G401 (cell line): ENCODE measurements around the gene CCR6. TPM values are rescaled to one million over a fixed set of nuclear protein-coding genes. Genes with fewer than 3 reads are reported as not detected.
"Not testable (repeated sequence)": the region's sequence is repeated elsewhere in the genome, so short reads cannot be mapped to it uniquely, and the experiment has no call there.

Source experiments
- DNase-seq: peaks from one replicate; pipeline ENCODE4 v3.0.0-alpha.2; 2015; ENCODE audit warnings: low spot score
- in situ Hi-C: cut with HindIII; loops from 2 replicates; pipeline ENCODE4 v1.10.0; 2016; ENCODE audit warnings: low sequenced_read_pairs, mixed read lengths
- total RNA-seq: library from RNA; depleted of rRNA; stranded (reverse); fragments of >200 nt; shearing (Covaris generic); gene quantifications from 2 replicates; pipeline ENCODE4 v1.2.3, GENCODE V29; 2014

Gene CCR6
- total RNA-seq, 1 experiment from 2014 or later: not detected

DNA sequence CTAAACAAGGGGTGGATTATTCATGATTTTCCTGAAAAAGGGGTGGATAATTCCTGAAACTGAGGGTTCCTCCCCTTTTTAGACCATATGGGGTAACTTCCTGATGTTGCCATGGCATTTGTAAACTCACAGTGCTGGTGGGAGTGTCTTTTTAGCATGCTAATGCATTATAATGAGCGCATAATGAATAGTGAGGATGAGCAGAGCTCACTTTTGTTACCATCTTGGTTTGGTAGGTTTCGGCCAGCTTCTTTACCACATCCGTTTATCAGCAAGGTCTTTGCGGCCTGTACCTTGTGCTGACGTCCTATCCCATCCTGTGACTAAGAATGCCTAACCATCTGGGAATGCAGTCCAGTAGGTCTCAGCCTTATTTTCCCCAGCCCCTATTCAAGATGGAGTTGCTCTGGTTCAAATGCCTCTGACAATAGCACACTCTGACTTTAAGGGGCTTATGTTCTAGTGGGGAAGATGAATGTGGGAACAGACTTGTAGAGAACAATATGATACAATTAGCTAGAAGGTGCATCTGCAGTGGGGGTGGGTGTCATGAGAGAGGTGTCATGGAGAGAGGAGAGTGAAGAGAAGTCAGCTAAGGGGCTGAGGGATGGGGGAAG lies 39.1 kb downstream of the CCR6 start:
- in situ Hi-C loops: no loop called here
- DNase-seq: no peak

GRCh38 chr6:167162591-167162990 lies 39.7 kb downstream of the CCR6 start:
- in situ Hi-C loops: no loop called here
- DNase-seq: no peak

DNA sequence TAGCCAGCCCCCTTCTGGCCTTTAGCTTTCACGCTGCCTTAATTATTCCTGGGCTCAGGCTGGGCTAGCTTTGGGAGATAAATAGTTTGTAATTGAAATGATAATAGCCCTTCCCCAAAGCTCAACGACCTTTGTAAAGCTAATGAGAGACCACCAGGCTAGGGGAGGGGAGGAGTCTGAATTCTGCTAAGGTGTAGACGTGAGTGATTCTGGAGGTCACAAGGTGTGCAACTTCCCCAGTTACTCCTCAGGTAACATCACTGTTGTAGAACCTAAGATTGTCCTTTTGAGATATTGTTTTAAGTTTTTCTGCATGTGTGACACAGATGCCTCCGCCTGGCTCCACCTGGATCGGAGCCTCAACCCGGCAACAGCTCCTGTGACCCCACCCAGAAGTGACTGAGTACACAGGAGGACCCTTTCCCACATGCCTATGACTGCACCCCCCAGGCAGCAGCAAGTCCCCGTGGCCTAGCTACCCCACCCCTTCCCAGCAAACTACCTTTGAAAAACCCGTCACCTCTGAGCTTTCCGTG lies 40.6 kb downstream of the CCR6 start:
- in situ Hi-C loops: no loop called here
- DNase-seq: no peak

DNA sequence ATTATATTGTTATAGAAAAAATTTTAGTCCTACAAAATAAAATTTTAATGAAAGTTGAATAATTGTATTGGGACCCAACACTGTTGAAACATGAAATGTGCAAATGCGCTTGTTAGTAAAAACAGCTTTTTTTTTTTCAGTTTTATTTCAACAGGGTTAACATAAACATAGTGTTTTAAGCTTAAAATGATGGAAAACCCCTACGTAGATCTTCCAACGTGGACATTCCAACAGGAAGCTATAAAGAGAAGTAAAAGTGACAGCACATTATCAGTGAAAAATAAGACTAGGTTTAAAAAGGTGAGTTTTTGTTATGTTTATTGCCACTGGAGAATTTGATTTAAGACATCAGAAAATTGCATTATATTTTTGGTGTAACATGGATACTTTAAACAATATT lies 41.4 kb downstream of the CCR6 start:
- no peak for DNase-seq
- in situ Hi-C loops: no loop called here

- no peak for DNase-seq
- in situ Hi-C loops: no loop called here
Observed at GRCh38 chr6:167165858-167166471, 43.1 kb downstream of the CCR6 start.

DNA sequence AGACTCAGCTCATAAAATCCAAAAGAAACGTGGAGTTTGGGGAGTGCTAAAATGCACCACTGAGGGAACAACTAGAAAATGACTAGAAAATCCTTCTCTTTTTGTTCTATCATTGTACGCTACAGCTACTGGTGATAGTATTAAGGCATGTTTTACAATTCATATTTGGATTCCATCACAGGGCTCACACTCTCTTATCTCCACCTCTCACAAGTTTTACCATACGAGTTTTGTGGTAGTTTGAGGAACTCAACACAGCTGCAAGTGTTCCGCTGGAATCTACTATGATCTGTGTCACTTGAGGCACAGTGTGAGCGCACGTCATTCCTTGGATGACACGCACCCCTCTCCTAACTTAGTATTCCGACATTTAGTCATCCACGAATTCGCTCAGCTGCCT lies 44.8 kb downstream of the CCR6 start:
- in situ Hi-C loops, DNase-seq: not testable (repeated sequence)

DNA sequence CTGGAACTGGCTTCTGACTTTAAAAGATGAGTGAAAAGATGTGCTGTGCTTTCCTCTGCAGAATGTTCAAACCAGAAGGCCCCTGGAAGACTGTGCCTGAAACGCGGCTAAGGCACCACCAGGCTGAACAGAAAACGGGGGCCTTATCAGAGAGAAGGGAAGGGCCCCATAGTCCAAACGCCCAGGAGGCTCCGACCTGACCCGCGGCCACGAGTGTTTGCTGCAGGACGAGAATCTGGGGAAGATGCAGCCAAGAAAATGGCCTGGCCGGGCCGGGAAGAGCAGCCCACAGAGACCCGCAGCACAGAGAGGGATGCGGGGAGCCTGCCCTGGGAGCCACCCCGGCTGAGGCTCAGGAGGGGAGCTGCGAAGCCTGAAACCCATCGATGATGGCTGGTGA lies 45.4 kb downstream of the CCR6 start:
- DNase-seq, in situ Hi-C loops: not testable (repeated sequence)

DNA sequence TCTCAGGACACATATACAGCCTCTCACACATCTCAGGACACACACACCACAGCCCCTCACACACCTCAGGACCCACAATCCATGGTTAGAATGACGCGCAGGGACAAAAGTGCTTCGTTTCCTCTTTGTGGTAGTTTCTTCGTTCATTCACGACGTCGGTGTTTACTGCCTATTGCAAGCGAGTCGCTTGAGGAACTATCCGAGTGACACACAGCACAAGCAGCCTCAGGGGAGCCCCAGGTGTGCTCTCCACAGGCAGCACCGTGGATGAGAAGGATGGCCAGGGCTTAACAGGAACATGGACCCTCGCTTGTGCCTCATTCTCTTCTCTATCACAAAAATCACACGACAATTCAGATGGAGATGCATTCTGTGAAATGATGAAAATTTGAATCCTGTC lies 47.0 kb downstream of the CCR6 start:
- in situ Hi-C loops, DNase-seq: not testable (repeated sequence)

DNA sequence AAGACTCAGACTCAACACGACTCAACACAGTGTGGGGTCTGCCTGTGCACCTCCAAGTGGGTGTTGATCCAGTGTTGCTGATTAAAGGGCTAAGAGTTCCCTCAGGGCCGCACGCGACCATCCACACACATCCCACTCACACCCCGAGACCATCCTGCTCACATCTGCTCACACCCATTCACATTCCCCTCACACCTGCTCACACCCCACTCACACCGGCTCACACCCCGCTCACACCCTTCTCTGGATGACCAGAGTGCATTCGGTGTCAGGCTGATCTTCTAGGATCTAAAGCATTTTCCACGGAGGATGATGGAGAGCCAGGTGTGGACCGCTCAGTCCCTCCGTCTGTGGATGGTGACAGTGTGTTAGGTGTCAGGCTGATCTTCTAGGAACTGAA lies 48.4 kb downstream of the CCR6 start:
- DNase-seq, in situ Hi-C loops: not testable (repeated sequence)

DNA sequence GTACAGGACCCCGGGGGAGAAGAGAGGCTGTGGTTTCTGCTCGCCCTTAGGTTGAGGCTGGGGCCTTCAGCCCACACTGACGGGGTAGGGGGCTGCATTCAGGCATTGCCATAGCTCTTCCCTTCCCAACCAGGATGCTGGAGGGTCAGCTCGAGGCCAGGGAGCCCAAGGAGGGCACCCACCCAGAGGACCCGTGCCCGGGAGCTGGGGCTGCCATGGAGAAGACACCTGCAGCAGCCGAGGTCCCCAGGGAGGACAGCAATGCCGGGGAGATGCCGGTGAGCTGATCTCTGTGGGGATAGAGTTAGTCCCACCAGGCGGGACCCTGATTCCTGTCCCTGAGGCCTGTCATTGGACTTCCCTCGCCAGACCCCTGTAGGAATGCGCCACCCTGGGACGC lies 49.1 kb downstream of the CCR6 start:
- in situ Hi-C loops, DNase-seq: not testable (repeated sequence)

DNA sequence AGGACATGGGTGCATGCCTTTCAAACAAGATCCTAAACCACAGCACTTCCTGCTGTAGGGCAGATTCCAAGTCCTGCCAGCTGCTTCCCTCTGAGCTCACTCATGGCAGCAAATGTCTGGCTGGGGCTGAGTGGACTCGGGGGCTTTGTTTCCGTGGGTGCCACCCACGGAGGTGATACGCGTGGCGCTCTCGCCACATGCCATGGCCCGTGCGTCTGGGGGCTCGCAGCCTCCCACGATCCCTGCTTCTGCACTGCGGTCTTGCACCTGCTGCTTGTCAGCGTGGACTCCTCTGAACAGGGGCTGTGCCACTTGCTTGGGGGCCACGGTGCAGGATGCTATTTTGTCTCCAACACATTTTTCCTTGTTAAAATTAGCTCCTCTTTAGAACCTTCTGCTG lies 54.4 kb downstream of the CCR6 start:
- DNase-seq, in situ Hi-C loops: not testable (repeated sequence)

GRCh38 chr6:167178896-167179655 lies 56.2 kb downstream of the CCR6 start:
- DNase-seq, in situ Hi-C loops: not testable (repeated sequence)

DNA sequence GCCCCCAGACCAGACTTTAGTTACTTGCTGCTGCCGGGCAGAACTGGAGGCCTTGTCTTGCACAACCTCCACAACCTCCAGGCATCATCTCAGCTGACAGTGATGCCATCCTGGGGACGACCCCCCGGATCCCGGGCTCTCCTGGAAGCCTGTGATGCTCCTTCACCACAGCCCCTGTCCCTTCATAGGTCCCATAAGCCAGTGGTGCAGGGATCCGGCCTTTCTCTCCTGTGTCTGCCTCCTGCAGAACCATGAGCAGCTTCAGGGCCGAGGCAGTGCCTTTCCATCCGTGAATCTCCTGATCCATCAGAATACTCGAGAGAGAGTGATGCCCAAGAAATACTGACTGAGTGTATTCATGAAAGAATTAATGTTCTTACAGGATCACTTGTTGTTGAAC lies 57.2 kb downstream of the CCR6 start:
- in situ Hi-C loops, DNase-seq: not testable (repeated sequence)

- DNase-seq, in situ Hi-C loops: not testable (repeated sequence)
Observed at GRCh38 chr6:167181351-167181750, 58.5 kb downstream of the CCR6 start.

GRCh38 chr6:167182913-167183314 lies 60.0 kb downstream of the CCR6 start:
- in situ Hi-C loops, DNase-seq: not testable (repeated sequence)

DNA sequence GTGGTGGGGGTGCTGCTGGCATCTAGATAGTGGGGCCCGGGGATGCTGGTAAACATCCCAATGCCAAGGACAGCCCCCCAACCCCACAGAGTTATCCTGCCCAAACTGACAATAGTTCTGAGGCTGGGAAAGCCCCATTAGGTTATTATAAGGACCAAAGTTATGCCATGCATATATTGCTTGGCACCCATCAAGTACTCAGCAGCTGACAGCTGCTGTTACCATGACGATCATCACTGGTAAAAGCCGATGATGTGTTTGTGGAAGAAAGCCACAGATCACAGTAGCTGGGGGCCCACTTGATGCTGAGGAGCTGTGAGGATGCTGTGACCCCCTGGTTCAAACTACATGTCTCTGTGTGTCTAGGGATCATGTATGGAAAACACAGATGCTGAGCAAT lies 62.2 kb downstream of the CCR6 start:
- DNase-seq, in situ Hi-C loops: not testable (repeated sequence)

DNA sequence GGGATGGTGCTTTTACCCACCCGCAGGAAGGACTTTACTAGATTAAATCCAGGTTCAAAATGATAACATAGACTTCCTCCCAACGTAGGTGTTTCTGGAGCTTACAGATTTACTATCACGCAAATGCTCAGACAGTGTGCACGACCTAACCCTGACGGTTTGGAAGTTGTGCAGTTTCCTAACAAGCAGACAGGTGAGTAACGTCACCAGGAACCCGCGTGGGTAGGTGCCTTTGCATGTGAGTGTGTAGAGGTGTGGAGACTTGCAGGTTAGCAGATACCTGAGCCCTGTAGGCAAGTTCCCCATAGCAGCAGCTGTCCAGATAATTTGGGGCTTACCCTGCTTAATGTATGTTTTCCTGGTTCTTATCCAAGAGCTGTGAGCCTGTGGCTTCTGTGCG lies 64.4 kb downstream of the CCR6 start:
- DNase-seq, in situ Hi-C loops: not testable (repeated sequence)
